COLO668 (cell line): ENCODE measurements around the gene FITM1.
"Not testable (repeated sequence)": the region's sequence is repeated elsewhere in the genome, so short reads cannot be mapped to it uniquely, and the experiment has no call there.

Experiments
- DNase-seq: peaks from one replicate; lab custom pipeline; 2025; ENCODE audit not compliant: unreplicated experiment; lab: John Stamatoyannopoulos, UW

FITM1 gene

DNA sequence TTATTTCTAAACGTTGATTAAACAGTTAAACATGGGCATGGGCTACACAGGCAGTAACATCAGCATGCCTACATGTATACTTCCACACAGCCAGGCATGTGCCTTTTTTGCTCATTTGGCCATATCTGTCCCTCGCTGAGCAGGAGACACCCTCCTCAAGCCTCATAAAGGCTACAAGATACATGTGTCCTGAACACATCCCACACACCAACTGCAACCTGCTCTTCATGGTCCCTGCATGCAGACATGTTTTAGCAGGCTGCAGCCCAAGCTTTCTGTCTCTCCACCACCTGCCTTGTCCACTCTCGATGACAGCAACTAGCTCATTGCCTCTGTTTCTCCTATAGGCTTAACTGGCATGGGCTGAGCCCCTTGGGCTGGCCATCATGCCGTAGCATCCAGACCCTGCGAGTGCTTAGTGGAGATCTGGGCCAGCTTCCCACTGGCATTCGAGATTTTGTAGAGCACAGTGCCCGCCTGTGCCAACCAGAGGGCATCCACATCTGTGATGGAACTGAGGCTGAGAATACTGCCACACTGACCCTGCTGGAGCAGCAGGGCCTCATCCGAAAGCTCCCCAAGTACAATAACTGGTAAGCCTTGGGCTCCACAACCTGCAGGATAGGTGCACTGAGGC is 33.8 kb upstream of the FITM1 start:
- no peak for DNase-seq

DNA sequence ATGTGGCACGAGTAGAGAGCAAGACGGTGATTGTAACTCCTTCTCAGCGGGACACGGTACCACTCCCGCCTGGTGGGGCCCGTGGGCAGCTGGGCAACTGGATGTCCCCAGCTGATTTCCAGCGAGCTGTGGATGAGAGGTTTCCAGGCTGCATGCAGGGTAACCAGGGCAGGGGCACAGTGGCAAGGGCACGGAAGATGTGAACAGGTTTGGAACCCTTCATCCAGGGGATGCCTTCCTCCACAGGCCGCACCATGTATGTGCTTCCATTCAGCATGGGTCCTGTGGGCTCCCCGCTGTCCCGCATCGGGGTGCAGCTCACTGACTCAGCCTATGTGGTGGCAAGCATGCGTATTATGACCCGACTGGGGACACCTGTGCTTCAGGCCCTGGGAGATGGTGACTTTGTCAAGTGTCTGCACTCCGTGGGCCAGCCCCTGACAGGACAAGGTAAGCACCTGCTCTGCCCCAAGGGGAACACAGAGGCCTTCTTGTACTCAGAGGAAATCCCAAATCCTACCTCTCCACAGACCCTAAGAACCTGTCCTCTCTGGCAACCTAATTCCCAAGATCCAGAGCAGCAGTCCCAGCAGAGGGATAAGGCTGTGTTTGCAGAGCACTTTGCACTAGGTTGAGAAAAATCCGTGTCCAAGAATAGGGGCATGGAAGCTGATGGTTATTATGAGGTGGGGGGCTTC is 32.1 kb upstream of the FITM1 start:
- DNase-seq, result no peak

- DNase-seq, result peak; percentile 58
These were observed 31.3 kb upstream of the FITM1 start for GRCh38 chr14:24098927-24099813.

DNA sequence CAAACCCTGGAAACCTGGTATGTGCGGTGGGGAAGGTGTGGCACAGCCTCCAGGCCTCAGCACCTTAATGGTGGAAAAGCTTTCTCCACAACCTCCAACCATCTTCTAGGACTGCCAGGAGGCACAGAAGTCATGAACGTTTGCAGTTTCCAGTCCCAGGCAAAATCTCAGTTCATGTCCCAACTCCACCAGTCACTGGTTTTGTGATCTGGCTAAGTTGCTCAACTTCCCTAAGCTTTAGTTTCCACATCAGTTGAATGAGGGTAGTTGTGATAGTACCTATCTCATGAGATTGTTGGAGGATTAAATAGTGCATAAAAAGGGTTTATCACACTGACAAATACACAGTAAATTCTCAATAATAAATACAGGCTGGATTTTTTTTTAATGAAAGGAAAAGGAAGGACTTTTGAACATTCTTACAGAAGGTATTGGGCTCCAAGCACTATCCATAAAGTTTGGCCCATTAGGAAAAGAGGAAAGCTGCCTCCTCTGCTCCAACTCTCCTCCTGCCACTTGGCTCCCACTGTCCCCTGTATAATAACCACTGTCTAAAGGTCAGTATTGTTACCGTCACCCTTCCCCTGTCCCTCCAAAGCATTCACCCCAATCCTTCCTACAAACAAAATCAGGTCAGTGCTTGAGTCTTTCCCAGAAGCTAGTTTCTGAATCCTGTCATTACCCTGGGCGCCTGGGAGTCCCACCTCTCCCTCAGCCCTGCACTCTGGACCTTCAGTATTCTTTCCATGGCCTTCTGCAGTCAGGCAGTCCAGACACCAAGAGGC is 30.1 kb upstream of the FITM1 start:
- DNase-seq, result no peak

- DNase-seq, result no peak
These were observed 29.4 kb upstream of the FITM1 start for GRCh38 chr14:24100982-24101494.

DNA sequence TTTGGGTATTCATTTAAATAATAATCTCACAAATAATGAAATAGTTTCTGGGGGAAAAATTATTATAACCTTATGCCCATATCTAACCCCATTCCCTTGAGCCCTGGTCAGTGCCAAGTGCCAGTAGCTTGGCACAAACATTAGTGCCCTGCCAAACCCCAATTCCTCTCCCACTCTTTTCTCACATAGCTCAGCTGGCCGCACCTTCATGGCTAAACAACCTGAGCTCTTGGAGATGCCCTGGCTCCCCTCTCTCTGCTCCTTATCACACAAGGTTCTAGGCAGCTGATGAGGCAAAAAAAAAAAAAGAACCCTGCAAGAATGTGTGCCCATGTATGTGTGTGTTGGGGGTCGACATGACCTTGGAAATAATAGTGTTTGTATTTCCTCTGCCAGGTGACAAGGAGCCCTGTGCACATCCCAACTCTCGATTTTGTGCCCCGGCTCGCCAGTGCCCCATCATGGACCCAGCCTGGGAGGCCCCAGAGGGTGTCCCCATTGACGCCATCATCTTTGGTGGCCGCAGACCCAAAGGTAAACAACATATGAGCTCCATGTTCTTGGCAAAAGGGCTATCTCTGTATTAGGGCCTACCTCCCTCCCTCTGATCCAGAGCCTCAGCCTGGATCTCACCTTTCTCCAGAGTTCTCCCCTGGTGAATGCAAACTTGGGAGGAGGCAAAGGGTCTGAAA is 28.0 kb upstream of the FITM1 start:
- no peak for DNase-seq

- DNase-seq, result no peak
These were observed 27.0 kb upstream of the FITM1 start for GRCh38 chr14:24103451-24103850.

DNA sequence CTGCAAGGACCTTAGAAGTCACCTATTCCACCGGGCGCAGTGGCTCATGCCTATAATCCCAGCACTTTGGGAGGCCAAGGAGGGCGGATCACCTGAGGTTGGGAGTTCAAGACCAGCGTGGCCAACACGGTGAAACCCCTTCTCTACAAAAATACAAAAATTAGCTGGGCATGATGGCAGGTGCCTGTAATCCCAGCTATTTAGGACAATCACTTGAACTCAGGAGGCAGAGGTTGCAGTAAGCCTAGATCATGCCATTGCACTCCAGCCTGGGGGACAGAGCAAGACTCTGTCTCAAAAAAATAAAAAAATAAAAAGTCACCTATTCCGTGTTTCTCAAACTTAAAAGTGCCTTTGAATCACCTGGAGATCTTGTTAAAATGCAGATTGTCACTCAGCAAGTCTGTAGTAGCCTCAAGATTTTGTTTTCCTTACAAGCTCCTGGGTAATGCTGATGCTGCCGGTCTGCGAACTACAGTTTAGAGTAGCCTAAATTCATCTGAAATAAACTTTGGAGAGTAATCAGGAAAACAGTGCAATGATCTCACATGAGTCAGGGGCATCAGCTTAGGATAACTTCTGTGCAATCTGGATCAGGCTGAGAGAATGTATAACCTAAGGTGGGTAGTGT is 24.7 kb upstream of the FITM1 start:
- DNase-seq, result not testable (repeated sequence)

- no peak for DNase-seq
These were observed 23.7 kb upstream of the FITM1 start for GRCh38 chr14:24106672-24107271.

GRCh38 chr14:24108336-24108874 is 22.1 kb upstream of the FITM1 start:
- no peak for DNase-seq

DNA sequence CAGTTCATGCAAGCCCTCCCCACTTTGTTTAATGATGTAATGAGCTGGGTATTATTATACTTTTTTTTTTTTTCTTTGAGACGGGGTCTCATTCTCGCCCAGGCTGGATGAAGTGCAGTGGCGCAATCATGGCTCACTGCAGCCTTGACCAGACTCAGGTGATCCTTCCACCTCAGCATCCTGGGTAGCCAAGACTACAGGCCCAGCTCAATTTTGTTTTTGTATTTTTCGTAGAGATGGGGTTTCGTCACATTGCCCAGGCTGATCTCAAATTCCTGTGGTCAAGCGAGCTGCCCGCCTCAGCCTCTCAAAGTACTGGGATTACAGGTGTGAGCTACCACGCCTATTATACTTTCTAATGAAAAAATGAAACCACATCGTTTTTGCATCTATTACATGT is 20.4 kb upstream of the FITM1 start:
- no peak for DNase-seq

DNA sequence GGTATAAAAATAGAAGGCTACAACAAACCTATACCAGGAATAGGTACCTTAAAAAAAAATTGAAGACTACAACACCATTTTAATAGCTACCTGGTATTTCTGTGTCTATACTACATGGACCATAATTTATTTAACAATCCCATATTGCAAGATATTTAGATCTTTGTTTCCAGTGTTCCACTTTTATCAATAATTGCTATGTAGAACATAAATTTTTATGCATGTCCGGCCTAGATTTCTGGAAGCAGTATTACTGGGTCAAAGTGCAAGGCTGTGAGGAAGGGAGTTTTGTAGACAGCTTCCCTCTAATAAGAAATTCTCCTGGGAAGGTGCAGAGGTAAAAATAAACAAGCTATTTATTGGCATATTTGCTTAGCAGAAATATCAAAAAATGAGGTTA is 19.9 kb upstream of the FITM1 start:
- no peak for DNase-seq

GRCh38 chr14:24113379-24113800 is 17.1 kb upstream of the FITM1 start:
- no peak for DNase-seq

GRCh38 chr14:24113801-24114531 is 16.5 kb upstream of the FITM1 start:
- peak; percentile 92 for DNase-seq

DNA sequence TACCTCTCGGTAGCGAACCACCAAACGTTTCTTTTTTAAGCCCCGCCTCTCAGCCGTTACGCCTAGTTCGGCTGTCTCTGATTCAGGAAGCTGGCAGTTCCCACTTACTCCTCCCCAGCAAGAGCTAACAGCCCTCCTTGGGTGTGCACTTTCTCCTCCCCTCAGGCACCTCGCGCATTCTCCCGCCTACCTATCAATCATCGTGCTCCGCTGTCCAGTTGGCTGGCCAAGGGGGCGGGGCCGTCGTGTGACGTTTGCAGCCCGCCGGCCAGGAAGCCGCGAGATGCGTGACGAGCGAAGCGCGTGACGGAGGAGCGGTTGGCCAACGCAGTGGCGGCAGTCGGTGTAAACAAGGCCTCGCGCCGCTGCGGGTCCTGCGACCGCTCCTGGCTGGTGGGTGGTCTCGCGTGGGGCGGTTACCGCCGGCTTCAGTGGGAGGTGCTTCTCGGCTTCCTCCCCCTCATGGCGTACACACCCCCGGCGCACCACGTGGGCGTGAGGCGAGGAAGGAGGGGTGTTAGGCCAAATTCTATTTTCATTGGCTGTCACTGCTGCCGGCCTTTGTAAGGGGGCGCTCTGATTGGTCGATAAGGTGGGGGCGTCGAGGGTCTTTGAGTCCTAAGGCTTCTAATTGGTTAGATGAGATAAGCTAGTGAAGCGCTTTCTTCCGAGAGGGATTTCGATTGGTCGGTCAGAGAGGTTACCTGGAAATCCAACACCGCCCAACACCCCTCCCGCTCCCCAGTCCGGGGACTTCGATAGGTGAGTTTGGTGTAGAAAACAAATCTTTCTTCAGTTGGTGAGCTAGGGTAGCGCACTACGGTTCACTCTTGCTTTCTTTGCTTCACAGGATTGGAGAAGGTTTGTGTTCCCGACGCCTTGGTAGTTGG is 15.7 kb upstream of the FITM1 start, which contains the start of the genes DCAF11 and NRL:
Gene DCAF11, plus strand, starts transcription at position 246 of the 890 bp plus-strand sequence. CDS start 818 bp downstream, outside the sequence.
Gene NRL, minus strand, starts transcription at position 418 of the 890 bp plus-strand sequence. CDS start 32,101 bp downstream, outside the sequence.
- peak; percentile 99 for DNase-seq

DNA sequence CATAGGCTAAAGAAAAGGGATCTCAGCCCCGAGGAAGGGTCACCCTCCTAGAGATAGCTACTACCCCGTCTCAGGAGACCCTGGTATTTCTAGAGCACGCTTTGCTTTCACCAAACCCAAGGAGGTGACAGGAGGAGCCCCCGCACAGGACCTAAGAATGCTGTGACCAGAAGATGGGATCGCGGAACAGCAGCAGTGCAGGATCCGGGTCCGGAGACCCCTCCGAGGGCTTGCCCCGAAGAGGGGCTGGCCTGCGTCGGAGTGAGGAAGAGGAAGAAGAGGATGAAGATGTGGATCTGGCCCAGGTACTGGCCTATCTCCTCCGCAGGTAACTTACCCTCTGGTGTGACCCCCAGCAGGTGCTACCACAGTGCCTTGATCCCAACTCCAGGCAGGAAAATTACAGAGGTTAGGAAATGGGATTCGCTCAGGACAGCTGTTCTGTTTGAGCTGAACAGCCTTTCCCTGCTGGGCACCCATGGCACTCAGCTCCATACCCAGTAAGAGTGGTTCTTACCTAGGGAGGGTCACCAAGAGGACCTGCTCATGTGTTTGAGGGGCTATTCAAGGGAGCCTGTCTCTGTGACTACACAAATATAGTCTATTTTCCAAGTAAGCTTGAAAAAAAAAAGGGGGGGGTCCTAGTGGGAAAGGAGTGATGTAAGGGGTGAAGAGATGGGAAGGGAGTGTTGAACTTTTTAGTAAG is 14.9 kb upstream of the FITM1 start:
- DNase-seq, result peak; percentile 16
